Large intestine (tissue), 3 donors: ENCODE measurements around the gene THRB. TPM values are rescaled to one million over a fixed set of nuclear protein-coding genes. Genes with fewer than 3 reads are reported as not detected.

Source experiments
- DNase-seq, 2 donors: peaks; one replicate each; pipeline versions ENCODE4 v3.0.0 to v3.0.0-alpha.2; 2013
- H3K27ac ChIP-seq: one replicate; pipeline ENCODE4 v1.5.1; 2013; ENCODE audit warnings: low read length
- H3K27me3 ChIP-seq: 2 replicates; pipeline ENCODE4 v1.6.1; 2013; ENCODE audit warnings: low read length; ENCODE audit not compliant: control insufficient read depth, insufficient read depth
- H3K36me3 ChIP-seq: 2 replicates; pipeline ENCODE4 v1.6.1; 2013; ENCODE audit warnings: low read length; ENCODE audit not compliant: control insufficient read depth, insufficient read depth
- H3K4me1 ChIP-seq: one replicate; pipeline ENCODE4 v1.6.1; 2013; ENCODE audit warnings: low read length; ENCODE audit not compliant: control insufficient read depth, insufficient read depth
- H3K4me3 ChIP-seq: one replicate; pipeline ENCODE4 v1.5.1; 2013; ENCODE audit warnings: low read length
- H3K9me3 ChIP-seq: one replicate; pipeline ENCODE4 v1.6.1; 2013; ENCODE audit warnings: mild to moderate bottlenecking, low read depth, low read length, moderate library complexity; ENCODE audit not compliant: control insufficient read depth
- WGBS: methylation state at CpG from one replicate; pipeline ENCODE4 v1.1.5; 2013; ENCODE audit warnings: low lambda C conversion rate; ENCODE audit not compliant: insufficient coverage; 5-methylcytosine and 5-hydroxymethylcytosine counted together
- polyA plus RNA-seq: library from polyadenylated mRNA; unstranded; fragments of 120-200 nt; gene quantifications from one replicate; pipeline ENCODE4 v1.2.1, GENCODE V29; 2013

Gene THRB
- polyA plus RNA-seq, 1 donor = 38.3 TPM

DNA sequence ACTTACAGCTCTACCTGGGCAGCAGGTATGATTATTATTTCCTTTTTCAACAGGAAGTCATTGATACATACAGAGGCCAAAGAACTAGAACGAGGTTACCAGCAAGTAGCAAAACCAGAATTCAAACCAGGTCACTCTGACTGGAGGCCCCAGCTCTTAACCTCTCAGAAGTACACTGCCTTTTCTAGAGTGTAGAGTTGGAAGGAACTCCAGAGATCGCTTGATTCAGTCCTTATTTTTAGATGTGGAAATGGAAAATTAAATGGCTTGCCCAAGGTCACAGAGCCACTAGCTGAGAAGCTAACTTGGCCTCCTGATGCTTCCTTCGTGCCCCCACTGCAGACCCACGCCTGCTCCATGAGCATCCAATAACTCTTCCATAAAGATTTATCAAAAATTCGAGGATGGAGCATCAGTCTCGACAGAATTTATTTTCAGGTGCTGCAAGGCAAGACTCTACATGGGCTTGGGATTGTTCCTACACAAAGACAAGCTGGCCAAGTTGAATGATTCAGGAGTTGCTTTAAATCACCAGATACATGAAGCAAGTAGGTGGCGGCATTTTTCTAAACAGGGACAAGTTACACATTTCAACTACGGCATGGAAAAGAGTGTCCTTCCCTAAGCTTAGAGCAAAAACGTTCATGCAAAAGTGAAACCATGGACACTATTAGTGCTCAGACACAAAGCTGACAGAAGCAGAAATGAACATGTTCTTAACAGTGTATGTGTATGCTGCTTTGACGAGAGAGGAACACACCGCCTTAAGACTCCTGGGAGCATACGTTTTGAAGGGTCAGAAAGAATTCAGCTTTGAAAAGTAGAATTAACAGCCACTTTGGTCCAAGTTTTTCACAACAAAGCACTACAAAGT lies 235.7 kb downstream of the THRB start:
- Histone ChIP-seq H3K9me3 (no peaks in the 10 kb centered on the region), H3K36me3 (no peaks in the 10 kb centered on the region), H3K27me3 (no peaks in the 10 kb centered on the region), H3K4me3 (no peak overlapping the region), H3K4me1 (peaks cover 8% of the 10 kb centered on the region), H3K27ac (peak overlapping the region; percentile 4)
- WGBS = no CpG with 5 or more reads among the region's 12 CpGs
- DNase-seq = no peak

DNA sequence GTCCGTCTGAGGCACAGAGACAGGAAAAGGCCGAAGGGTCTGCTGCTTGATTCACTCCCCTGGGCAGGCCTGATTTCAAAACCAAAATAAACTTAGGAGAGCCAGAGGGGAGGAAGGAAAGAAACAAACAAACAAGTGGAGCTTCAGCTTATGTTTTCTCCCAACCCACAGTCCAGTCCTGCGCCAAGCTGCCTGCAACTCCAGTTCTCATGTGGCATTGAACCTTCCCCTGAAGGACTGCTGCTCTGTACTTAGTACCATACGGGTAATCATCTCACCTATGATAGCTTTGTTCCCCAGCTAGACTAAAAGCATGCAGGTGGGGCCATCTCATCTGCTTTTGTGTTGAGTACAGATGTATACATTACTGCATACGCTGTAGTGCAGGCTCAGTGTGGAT lies 236.4 kb downstream of the THRB start:
- Histone ChIP-seq H3K27ac (no peak overlapping the region), H3K4me1 (peaks cover 8% of the 10 kb centered on the region), H3K9me3 (no peaks in the 10 kb centered on the region), H3K4me3 (no peak overlapping the region), H3K27me3 (no peaks in the 10 kb centered on the region), H3K36me3 (no peaks in the 10 kb centered on the region)
- peak in 1 of 2 donors; percentile 30 for DNase-seq
- WGBS = no CpG with 5 or more reads among the region's 5 CpGs

DNA sequence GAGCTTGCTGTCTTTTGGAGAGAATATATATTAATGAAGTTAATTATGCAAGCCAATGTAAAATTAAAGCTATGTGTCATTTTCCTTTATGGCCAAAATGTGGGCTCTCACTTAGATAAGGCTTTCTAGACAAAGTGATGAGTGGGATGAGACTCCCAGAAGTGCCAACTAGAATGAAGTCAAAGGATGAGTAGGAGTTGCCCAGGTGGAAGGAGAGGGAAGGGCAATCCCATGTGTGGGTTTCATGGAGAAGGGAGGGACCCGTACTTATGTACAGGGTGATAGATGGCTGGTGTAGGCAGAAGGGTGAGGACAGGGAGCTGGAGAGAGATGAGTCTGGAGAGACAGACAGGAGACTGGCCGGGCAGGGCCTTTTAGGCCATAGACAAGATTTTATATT lies 239.2 kb downstream of the THRB start:
- WGBS = 83% methylated on average over 1 of the region's 2 CpGs
- no peak overlapping the region for H3K27ac ChIP-seq

DNA sequence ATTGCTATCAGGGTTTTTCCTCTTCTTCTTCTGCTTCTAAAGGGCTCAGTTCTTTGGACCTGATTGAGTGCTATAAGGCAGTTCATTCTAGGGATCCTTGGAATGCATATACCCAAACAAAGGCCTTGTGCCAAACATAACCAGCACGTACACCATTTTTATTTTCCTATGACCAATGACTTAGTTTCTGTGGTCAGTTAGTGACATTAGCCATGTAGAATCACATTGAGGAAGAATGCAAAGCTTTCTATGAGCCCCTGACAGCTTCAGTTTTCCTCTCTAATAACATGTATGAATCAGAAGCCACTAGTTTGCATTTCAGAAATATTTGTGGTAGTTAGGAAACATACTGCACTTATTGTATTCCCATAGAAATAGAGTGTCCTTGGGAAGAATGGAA lies 240.0 kb downstream of the THRB start:
- H3K4me3 ChIP-seq = no peak overlapping the region
- H3K4me1 ChIP-seq = no peaks in the 10 kb centered on the region
- H3K27me3 ChIP-seq = no peaks in the 10 kb centered on the region
- no peak for DNase-seq
- no CpG with 5 or more reads among the region's 1 CpG for WGBS
- no peak overlapping the region for H3K27ac ChIP-seq
- no peaks in the 10 kb centered on the region for H3K36me3 ChIP-seq
- no peaks in the 10 kb centered on the region for H3K9me3 ChIP-seq

More for the DNA sequence above, 239.2 kb downstream of the THRB start:
- H3K4me1 ChIP-seq = peaks cover 2% of the 10 kb centered on the region
- H3K4me3 ChIP-seq = no peak overlapping the region
- H3K36me3 ChIP-seq = no peaks in the 10 kb centered on the region
- no peak for DNase-seq
- H3K9me3 ChIP-seq = no peaks in the 10 kb centered on the region
- no peaks in the 10 kb centered on the region for H3K27me3 ChIP-seq

DNA sequence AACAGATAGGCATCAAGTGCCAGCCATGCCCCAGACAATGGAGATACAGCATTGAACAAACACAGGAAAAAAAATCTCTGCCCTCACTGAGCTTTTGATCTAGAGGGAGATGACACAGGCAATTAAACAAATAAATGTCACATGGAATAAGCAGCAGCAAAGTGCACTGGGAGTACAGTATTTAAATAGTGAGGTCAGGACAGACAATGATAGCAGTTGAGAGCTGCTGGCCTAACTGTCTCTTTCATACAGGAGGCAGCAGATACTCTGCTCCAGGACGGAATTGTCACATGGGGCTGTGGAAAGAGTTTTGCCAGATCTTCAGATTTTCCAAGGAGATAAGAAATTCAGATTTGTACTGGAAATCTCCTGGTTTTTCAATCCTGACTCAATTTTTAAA lies 241.3 kb downstream of the THRB start:
- Histone ChIP-seq H3K4me1 (no peaks in the 10 kb centered on the region), H3K27ac (no peak overlapping the region), H3K36me3 (no peaks in the 10 kb centered on the region), H3K27me3 (no peaks in the 10 kb centered on the region), H3K4me3 (no peak overlapping the region), H3K9me3 (no peaks in the 10 kb centered on the region)
- peak in 1 of 2 donors; percentile 11 for DNase-seq
- no CpG with 5 or more reads among the region's 1 CpG for WGBS

DNA sequence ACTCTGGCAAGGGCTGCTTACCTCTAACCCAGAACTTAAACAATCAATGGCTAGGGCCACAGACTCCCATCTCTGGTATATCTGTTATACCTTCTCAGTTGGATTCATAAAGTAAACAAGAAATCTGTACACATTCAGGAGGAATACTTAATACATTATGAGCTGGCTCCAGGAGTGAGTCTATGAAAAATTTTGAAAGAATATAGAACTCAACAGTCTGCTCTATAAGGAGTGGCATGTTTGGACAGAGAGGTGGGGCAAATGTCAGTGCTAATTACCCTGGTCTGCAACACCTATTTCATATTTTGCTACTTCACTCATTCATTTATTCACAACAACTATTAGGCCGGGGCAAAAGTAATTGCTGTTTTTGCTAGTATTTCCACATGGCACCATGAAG lies 245.1 kb downstream of the THRB start:
- Histone ChIP-seq H3K9me3 (no peaks in the 10 kb centered on the region), H3K27ac (no peak overlapping the region), H3K36me3 (no peaks in the 10 kb centered on the region), H3K27me3 (no peaks in the 10 kb centered on the region), H3K4me3 (no peak overlapping the region), H3K4me1 (no peaks in the 10 kb centered on the region)
- WGBS = 100% methylated on average over 1 of the region's 1 CpG
- DNase-seq = no peak

DNA sequence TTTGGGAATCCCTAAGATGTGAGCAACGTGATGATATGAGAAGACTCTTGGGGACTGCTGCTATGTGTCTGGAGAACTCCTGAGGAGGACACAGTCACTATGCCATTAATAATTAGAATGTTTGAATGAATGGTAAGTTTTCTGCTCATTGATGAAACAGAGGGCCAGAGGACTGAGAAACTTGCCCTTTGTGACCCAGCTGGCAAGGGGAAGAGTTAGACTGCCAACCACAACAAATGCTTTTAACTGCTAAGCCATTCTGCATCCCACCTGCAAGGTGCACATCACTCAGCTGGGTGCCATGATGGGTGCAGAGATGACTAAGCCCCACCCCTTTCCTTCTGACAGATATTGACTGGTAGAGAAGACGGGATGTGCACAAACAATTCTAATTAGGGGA lies 249.6 kb downstream of the THRB start:
- no peak for DNase-seq
- WGBS = no CpG with 5 or more reads among the region's 2 CpGs
- Histone ChIP-seq H3K27ac (no peak overlapping the region), H3K4me3 (no peak overlapping the region), H3K9me3 (no peaks in the 10 kb centered on the region), H3K4me1 (no peaks in the 10 kb centered on the region), H3K36me3 (no peaks in the 10 kb centered on the region), H3K27me3 (no peaks in the 10 kb centered on the region)

DNA sequence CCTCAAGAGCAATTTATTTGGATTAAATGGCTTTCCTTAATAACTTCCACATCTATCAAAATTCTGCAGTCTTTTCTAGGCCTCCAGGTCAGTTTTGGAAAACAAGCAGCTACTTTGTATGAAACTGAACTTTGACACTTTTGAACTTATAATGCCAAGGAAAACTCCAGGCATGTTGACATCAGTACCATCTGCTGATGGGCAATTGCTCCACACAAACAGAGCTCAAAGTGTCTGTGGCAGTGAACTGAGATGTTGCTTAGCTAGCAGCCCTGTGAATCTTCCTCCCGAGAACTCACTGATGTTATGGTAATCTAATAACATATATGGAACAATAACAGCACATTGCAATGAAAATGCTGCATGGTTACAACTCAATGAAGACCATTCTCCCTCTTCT lies 250.2 kb downstream of the THRB start:
- H3K4me1 ChIP-seq = no peaks in the 10 kb centered on the region
- no peaks in the 10 kb centered on the region for H3K36me3 ChIP-seq
- DNase-seq = no peak
- no peaks in the 10 kb centered on the region for H3K9me3 ChIP-seq
- no peak overlapping the region for H3K27ac ChIP-seq
- no peak overlapping the region for H3K4me3 ChIP-seq
- WGBS = no CpG with 5 or more reads among the region's 1 CpG
- H3K27me3 ChIP-seq = no peaks in the 10 kb centered on the region

DNA sequence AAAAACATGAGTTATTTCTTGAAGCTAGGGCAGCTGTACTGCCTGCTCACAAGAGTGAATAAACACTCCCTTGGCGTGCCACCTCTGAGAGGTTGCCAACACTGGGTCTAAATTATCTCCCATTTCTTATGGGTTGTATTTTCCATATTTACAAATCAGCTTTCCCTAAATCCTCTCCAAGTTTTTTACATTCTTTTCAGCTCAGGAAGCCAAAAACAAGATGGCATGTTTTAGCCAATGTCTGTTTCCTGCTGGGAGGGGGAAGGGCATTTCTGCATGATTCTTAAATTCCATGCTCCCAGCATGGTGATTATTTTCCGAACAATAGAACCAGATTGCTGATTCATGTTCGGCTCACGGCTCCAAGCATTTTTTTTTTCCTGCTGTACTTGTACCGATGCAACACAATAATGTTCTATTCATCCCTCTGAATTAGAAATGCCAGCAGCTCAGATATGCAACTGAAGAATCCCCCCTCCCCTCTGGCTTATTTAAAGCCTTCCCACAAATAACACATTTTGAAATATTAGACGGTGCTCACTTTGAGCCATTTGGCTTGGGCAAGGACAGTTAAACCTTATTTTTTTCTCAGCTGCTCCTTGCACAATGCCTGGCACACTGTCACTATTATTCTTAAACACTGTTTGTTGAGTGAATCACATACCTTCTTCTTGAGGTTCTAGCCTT lies 252.5 kb downstream of the THRB start:
- WGBS = 91% methylated on average over 2 of the region's 6 CpGs
- no peak overlapping the region for H3K27ac ChIP-seq
- no peaks in the 10 kb centered on the region for H3K4me1 ChIP-seq

DNA sequence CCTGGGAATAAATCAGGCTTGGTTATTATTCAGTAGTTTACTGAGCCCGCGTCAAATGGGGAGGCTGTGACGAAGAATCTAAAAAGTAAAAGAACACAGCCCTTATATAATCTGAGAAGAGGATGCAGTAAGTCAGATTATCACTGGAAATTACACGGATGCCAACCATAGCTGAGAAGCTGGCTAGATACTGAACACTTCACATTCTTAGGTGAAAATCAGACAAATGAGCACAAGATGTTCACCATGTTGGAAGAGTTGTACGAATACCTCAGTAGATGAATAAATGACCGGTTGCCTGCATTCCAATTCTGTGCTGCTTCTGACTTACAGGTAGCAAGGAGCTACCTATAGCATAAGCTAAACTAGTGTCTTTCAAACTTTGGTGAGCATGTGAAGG lies 254.3 kb downstream of the THRB start:
- Histone ChIP-seq H3K9me3 (no peaks in the 10 kb centered on the region), H3K4me3 (no peak overlapping the region), H3K27me3 (no peaks in the 10 kb centered on the region), H3K4me1 (no peaks in the 10 kb centered on the region), H3K36me3 (no peaks in the 10 kb centered on the region), H3K27ac (no peak overlapping the region)
- WGBS = no CpG with 5 or more reads among the region's 6 CpGs
- no peak for DNase-seq

More for the DNA sequence above, 252.5 kb downstream of the THRB start:
- Histone ChIP-seq H3K4me3 (no peak overlapping the region), H3K36me3 (no peaks in the 10 kb centered on the region), H3K27me3 (no peaks in the 10 kb centered on the region), H3K9me3 (no peaks in the 10 kb centered on the region)
- DNase-seq = peak in 1 of 2 donors; percentile 19
